GM06990 (cell line): ENCODE results near the gene NOL9.

Source experiments
- DNase-seq: peaks from one replicate; pipeline ENCODE4 v3.0.0-alpha.2; 2011; ENCODE audit not compliant: insufficient read length; ENCODE audit errors: extremely low read depth
- H3K27me3 ChIP-seq: replicated peaks from 2 replicates; pipeline ENCODE4 v1.6.0; 2011; ENCODE audit warnings: low read length; ENCODE audit not compliant: control insufficient read depth, insufficient read depth
- H3K36me3 ChIP-seq: 2 replicates; pipeline ENCODE4 v1.5.1; 2011; ENCODE audit warnings: low read length; ENCODE audit not compliant: control insufficient read depth, insufficient read depth
- H3K4me3 ChIP-seq: replicated peaks from 2 replicates; pipeline ENCODE4 v1.5.1; 2011; ENCODE audit warnings: low read depth, mild to moderate bottlenecking, control low read depth, low read length
- TF ChIP-seq, protein P1 (sequence below): IDR thresholded peaks from 2 replicates; pipeline ENCODE4 v1.5.1; 2011; ENCODE audit warnings: low read length, control low read depth, mild to moderate bottlenecking, inconsistent platforms; ENCODE audit not compliant: insufficient read depth, poor library complexity, severe bottlenecking

Gene NOL9

DNA sequence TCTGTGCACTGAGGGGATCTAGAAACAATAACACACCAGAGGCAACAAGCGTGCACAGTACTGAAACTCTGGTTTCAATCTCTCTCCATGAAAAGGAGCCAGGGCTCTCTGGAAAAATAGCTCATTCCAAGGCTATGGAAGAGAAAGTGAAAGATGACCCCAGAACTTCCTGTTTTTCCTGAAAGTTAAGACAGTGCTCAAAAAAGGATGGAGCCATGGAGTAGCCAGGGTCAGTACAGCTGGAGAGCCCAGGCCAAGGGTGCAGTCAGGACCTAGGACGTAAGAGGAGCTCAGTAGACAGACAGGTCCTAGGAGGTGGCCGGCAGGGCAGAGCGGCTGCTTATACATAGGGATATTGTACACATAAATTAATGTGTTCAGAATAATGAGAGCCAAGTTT is 19.1 kb downstream of the NOL9 start:
- H3K36me3 ChIP-seq = peaks cover 14% of the 10 kb centered on the region
- H3K27me3 ChIP-seq = no peaks in the 10 kb centered on the region
- TF ChIP-seq, protein P1, sequence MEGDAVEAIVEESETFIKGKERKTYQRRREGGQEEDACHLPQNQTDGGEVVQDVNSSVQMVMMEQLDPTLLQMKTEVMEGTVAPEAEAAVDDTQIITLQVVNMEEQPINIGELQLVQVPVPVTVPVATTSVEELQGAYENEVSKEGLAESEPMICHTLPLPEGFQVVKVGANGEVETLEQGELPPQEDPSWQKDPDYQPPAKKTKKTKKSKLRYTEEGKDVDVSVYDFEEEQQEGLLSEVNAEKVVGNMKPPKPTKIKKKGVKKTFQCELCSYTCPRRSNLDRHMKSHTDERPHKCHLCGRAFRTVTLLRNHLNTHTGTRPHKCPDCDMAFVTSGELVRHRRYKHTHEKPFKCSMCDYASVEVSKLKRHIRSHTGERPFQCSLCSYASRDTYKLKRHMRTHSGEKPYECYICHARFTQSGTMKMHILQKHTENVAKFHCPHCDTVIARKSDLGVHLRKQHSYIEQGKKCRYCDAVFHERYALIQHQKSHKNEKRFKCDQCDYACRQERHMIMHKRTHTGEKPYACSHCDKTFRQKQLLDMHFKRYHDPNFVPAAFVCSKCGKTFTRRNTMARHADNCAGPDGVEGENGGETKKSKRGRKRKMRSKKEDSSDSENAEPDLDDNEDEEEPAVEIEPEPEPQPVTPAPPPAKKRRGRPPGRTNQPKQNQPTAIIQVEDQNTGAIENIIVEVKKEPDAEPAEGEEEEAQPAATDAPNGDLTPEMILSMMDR = no peak
- no peak for DNase-seq
- no peak overlapping the region for H3K4me3 ChIP-seq

GRCh38 chr1:6534248-6534822 is 20.0 kb downstream of the NOL9 start:
- H3K4me3 ChIP-seq = no peak overlapping the region
- no peaks in the 10 kb centered on the region for H3K27me3 ChIP-seq
- no peak for DNase-seq
- TF ChIP-seq, protein P1 = no peak
- peaks cover 14% of the 10 kb centered on the region for H3K36me3 ChIP-seq

DNA sequence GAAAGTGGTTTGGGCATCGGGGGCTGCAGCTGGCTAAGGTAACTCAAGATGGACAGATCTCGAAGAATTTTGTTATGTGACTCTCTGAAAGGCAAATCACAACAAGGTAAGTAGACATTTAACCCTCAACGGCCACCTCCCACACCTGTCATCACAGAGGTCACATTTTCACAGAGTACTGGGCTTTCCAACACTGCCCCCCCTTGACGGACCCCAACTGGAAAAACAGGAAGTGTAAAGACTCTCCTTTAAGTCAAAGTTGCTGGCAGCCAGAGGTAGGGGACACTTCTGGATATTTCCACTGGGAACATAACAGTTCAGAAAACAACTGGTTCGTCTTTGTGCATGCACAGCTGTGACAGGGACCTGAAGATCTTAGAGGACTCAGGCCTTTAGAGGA is 22.3 kb downstream of the NOL9 start:
- Histone ChIP-seq H3K4me3 (no peak overlapping the region), H3K36me3 (peaks cover 19% of the 10 kb centered on the region), H3K27me3 (no peaks in the 10 kb centered on the region)
- TF ChIP-seq, protein P1 = no peak
- DNase-seq = no peak

DNA sequence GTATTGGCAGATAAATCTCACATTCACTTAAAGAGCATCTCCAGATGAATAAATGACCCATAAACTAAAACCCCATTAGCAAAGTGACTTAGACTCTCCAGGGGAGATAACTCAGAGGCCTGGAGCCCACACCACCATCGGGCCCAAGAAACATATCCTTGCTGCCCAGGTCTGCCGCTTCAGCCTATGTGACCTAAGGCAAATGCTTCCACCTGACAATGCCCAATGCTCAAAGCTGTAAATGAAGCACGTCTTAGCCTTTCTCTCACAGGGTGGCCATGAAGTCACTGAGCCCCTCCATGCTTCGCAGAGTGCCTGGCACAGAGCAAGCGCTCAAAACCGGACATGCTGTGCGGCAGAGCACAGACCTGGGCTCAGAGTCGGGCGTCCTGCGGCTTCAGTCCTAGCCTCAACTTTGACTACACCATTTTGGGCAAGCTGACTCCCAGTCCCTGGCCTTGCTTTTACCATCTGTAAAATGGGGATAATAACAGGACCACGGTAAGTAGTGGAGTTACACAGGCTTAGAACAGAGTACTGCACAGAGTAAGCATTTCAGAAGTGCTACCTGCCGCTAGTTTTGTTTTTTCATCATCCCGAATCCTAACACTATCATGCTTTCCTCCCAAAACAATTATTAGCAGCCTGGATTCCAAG is 23.7 kb downstream of the NOL9 start:
- Histone ChIP-seq H3K27me3 (no peaks in the 10 kb centered on the region), H3K4me3 (no peak overlapping the region), H3K36me3 (peaks cover 24% of the 10 kb centered on the region)
- no peak for DNase-seq
- TF ChIP-seq, protein P1 = no peak

DNA sequence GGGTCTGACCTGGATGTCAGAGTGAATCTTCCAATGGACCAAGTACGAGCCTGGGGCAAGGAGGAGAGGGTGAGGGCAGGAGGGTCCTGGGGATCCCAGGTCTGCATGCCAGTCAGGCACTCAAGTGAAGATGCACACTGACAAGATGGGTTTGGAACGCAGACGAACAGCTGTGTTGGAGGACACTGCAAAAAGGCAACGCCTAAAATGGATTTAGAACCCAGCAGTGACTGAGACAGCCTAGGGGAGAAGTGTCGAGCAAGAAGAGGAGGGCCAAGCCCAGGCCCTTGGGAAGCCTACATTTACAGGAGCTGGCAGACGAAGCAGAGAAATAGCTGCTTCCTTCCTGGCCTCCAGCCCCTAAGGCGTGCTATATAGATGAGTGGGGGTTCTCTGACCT is 25.8 kb downstream of the NOL9 start:
- Histone ChIP-seq H3K27me3 (no peaks in the 10 kb centered on the region), H3K4me3 (no peak overlapping the region), H3K36me3 (peaks cover 25% of the 10 kb centered on the region)
- TF ChIP-seq, protein P1 = no peak
- DNase-seq = no peak

DNA sequence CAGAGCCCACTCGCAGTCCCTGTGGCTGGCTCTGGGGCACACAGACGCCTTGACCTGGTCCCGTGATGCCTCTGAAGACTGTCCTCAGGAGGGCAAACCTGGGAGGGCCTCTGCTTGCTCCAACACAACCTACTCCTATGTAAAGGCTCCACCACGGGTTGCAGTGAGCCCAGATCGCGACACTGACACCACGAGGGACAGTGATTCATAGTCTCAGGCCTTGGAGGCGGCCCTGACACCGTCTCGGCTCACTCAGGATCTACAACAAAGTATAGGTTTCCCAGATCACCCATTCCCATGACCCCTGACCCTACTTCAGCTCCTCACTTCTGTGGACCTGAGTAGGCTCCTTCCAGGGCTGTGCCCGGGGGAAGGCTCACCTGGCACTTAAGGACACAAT is 28.0 kb downstream of the NOL9 start:
- no peak for DNase-seq
- TF ChIP-seq, protein P1 = no peak
- Histone ChIP-seq H3K36me3 (peaks cover 17% of the 10 kb centered on the region), H3K27me3 (no peaks in the 10 kb centered on the region), H3K4me3 (no peak overlapping the region)
